ENCODE results near the gene CCL7.

- no peak for TF ChIP-seq CTCF (IDR thresholded peaks at IDR 0.05)
- TF ChIP-seq POLR2A (IDR thresholded peaks at IDR 0.05), result no peak
These were observed 20.5 kb upstream of the CCL7 start for GRCh38 chr17:34249478-34249877.
